Measurements from ENCODE around the gene SFXN3.

The SFXN3 gene

DNA sequence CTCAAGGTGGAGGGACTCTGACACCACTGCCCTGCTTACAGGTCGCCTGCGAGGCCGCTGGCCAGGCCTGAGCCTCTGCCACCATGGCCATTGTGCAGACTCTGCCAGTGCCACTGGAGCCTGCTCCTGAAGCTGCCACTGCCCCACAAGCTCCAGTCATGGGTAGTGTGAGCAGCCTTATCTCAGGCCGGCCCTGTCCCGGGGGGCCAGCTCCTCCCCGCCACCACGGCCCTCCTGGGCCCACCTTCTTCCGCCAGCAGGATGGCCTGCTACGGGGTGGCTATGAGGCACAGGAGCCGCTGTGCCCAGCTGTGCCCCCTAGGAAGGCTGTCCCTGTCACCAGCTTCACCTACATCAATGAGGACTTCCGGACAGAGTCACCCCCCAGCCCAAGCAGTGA, 28.6 kb upstream of the SFXN3 start:
- no peak overlapping the region for H3K4me3 ChIP-seq (ENCODE audit: low read depth, low read length)
- no peak for DNase-seq (ENCODE audit: low read depth)
- TF ChIP-seq, protein P1, sequence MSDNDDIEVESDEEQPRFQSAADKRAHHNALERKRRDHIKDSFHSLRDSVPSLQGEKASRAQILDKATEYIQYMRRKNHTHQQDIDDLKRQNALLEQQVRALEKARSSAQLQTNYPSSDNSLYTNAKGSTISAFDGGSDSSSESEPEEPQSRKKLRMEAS (IDR thresholded peaks at IDR 0.05; ENCODE audit: low read depth, low read length), result no peak
- TF ChIP-seq, protein P2, sequence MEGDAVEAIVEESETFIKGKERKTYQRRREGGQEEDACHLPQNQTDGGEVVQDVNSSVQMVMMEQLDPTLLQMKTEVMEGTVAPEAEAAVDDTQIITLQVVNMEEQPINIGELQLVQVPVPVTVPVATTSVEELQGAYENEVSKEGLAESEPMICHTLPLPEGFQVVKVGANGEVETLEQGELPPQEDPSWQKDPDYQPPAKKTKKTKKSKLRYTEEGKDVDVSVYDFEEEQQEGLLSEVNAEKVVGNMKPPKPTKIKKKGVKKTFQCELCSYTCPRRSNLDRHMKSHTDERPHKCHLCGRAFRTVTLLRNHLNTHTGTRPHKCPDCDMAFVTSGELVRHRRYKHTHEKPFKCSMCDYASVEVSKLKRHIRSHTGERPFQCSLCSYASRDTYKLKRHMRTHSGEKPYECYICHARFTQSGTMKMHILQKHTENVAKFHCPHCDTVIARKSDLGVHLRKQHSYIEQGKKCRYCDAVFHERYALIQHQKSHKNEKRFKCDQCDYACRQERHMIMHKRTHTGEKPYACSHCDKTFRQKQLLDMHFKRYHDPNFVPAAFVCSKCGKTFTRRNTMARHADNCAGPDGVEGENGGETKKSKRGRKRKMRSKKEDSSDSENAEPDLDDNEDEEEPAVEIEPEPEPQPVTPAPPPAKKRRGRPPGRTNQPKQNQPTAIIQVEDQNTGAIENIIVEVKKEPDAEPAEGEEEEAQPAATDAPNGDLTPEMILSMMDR (IDR thresholded peaks at IDR 0.05; ENCODE audit: low read depth, low read length), result no peak
- TF ChIP-seq POLR2A (IDR thresholded peaks at IDR 0.05; ENCODE audit: extremely low read depth, insufficient read length) (no peak), MYC (IDR thresholded peaks at IDR 0.05; ENCODE audit: low read depth, low read length) (no peak)

DNA sequence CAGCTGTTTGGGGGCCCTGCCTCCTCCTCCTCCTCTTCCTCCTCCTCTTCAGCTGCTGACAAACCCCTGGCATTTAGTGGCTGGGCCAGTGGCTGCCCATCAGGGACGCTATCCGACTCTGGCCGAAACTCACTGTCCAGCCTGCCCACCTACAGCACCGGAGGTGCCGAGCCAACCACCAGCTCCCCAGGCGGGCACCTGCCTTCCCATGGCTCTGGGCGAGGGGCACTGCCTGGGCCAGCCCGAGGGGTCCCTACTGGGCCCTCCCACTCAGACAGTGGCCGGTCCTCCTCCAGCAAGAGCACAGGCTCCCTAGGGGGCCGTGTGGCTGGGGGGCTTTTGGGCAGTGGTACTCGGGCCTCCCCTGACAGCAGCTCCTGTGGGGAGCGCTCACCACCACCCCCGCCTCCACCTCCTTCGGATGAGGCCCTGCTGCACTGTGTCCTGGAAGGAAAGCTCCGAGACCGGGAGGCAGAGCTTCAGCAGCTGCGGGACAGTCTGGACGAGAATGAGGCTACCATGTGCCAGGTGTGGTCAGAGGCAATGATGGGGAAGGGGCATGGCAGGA, 27.3 kb upstream of the SFXN3 start:
- H3K4me3 ChIP-seq (ENCODE audit: low read depth, low read length), result no peak overlapping the region
- no peak for DNase-seq (ENCODE audit: low read depth)
- TF ChIP-seq MYC (IDR thresholded peaks at IDR 0.05; ENCODE audit: low read depth, low read length) (no peak), POLR2A (IDR thresholded peaks at IDR 0.05; ENCODE audit: extremely low read depth, insufficient read length) (no peak)
- TF ChIP-seq, protein P2 (IDR thresholded peaks at IDR 0.05; ENCODE audit: low read depth, low read length), result no peak
- TF ChIP-seq, protein P1 (IDR thresholded peaks at IDR 0.05; ENCODE audit: low read depth, low read length), result no peak

DNA sequence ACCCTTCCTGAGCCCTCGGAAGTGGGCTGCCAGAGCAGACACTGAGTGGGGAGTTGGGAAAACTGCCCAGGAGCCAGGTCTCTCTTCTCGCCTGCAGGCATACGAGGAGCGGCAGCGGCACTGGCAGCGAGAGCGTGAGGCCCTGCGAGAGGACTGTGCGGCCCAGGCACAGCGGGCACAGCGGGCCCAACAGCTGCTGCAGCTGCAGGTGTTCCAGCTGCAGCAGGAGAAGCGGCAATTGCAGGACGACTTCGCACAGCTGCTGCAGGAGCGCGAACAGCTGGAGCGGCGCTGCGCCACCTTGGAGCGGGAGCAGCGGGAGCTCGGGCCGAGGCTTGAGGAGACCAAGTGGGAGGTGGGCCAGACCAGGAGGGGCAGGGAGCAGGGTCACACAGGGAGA, 25.7 kb upstream of the SFXN3 start:
- no peak for DNase-seq (ENCODE audit: low read depth)

DNA sequence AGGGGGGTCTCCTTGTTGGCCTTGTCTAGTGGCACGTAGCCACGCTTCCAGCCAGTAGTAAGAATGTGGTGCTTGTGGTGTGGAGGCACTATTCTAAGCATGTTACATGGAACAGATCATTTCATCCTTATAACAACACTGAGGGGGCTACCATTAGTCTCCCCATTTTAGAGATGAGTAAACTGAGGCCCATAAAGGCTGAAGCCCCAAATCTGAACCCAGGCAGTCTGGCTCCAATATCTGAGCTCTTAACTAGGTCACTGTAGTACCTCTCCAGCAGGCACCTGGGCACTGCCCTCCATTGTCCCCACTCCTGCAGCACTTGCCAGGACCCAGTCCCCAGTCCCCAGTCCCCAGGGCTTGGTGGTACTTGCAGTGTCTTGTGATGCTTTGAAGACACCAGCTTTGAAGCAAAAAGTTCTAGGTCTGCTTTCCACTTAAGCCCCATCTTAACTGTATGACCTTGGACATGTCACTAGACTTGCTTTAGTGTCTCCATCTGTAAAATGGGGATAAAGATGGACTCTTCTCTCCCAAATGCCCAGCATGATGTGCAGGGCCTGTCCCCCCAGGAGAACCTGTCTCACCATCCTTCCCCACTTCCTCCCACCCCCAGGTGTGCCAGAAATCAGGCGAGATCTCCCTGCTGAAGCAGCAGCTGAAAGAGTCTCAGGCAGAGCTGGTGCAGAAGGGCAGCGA, 25.0 kb upstream of the SFXN3 start:
- no peak for DNase-seq (ENCODE audit: low read depth)

More for the DNA sequence above, 25.7 kb upstream of the SFXN3 start:
- TF ChIP-seq MYC (IDR thresholded peaks at IDR 0.05; ENCODE audit: low read depth, low read length) (no peak), POLR2A (IDR thresholded peaks at IDR 0.05; ENCODE audit: extremely low read depth, insufficient read length) (no peak)
- TF ChIP-seq, protein P1 (IDR thresholded peaks at IDR 0.05; ENCODE audit: low read depth, low read length), result no peak
- TF ChIP-seq, protein P2 (IDR thresholded peaks at IDR 0.05; ENCODE audit: low read depth, low read length), result no peak
- no peak overlapping the region for H3K4me3 ChIP-seq (ENCODE audit: low read depth, low read length)

DNA sequence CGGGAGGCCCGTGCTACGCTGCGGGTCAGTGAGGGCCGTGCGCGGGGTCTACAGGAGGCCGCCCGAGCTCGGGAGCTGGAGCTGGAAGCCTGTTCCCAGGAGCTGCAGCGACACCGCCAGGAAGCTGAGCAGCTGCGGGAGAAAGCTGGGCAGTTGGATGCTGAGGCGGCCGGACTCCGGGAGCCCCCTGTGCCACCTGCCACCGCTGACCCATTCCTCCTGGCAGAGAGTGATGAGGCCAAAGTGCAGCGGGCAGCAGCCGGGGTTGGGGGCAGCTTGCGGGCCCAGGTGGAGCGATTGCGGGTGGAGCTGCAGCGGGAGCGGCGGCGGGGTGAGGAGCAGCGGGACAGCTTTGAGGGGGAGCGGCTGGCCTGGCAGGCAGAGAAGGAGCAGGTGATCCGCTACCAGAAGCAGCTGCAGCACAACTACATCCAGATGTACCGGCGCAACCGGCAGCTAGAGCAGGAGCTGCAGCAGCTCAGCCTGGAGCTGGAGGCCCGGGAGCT, 24.4 kb upstream of the SFXN3 start:
- H3K4me3 ChIP-seq (ENCODE audit: low read depth, low read length), result no peak overlapping the region
- TF ChIP-seq, protein P1 (IDR thresholded peaks at IDR 0.05; ENCODE audit: low read depth, low read length), result no peak
- TF ChIP-seq POLR2A (IDR thresholded peaks at IDR 0.05; ENCODE audit: extremely low read depth, insufficient read length) (no peak), MYC (IDR thresholded peaks at IDR 0.05; ENCODE audit: low read depth, low read length) (no peak)
- TF ChIP-seq, protein P2 (IDR thresholded peaks at IDR 0.05; ENCODE audit: low read depth, low read length), result no peak
- DNase-seq (ENCODE audit: low read depth), result no peak

More for the DNA sequence above, 25.0 kb upstream of the SFXN3 start:
- TF ChIP-seq, protein P1 (IDR thresholded peaks at IDR 0.05; ENCODE audit: low read depth, low read length), result no peak
- H3K4me3 ChIP-seq (ENCODE audit: low read depth, low read length), result no peak overlapping the region

DNA sequence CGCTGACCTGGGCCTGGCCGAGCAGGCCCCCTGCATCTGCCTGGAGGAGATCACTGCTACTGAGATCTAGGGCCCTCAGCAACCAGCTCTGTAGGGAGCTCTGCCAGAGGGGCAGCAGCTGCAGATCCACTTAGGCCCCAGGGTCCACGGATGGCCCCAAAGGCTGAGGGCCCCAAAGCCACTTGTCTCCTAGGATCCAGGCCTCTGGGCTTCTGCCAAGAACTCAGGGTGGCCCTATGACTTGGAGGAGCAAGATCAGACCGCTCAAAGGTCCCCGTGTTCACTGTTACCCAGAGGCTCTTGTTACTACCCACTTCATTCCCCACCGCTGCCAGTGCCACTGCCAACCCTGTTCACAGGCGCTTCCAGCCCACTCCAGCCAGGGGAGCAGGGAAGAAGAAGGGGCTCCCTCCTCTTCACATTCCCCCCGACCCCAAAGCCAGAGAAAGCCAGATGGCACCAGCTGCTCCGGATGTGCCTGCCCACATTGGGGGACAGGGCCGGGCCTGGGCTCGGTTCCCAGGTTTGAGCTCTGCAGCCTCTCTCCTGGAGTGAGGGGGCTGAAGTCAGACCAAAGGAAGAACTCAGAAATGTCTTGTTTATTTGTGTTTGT, 23.8 kb upstream of the SFXN3 start:
- TF ChIP-seq MYC (IDR thresholded peaks at IDR 0.05; ENCODE audit: low read depth, low read length) (no peak), POLR2A (IDR thresholded peaks at IDR 0.05; ENCODE audit: extremely low read depth, insufficient read length) (no peak)
- TF ChIP-seq, protein P2 (IDR thresholded peaks at IDR 0.05; ENCODE audit: low read depth, low read length), result no peak
- TF ChIP-seq, protein P1 (IDR thresholded peaks at IDR 0.05; ENCODE audit: low read depth, low read length), result no peak
- no peak for DNase-seq (ENCODE audit: low read depth)
- no peak overlapping the region for H3K4me3 ChIP-seq (ENCODE audit: low read depth, low read length)
